ENCODE results near the gene NEU1.

GRCh38 chr6:31881136-31881859 is 18.7 kb upstream of the NEU1 start:
- TF ChIP-seq CTCF (IDR thresholded peaks at IDR 0.05): no peak
- TF ChIP-seq EZH2 (IDR thresholded peaks at IDR 0.05; ENCODE audit: borderline replicate concordance, insufficient read depth, low read depth, low read length, poor library complexity, severe bottlenecking): no peak
